WI38 (cell line): ENCODE data around the gene NR5A1.

Source experiments
- H3K4me3 ChIP-seq: 2 replicates; pipeline ENCODE4 v1.5.1; 2011; ENCODE audit warnings: low read depth, mild to moderate bottlenecking, control low read depth, low read length
- CTCF ChIP-seq: IDR thresholded peaks from 2 replicates; pipeline ENCODE4 v1.5.1; 2012; ENCODE audit warnings: low read depth, mild to moderate bottlenecking, control low read depth, low read length

Gene NR5A1

GRCh38 chr9:124475158-124475867 lies 31.9 kb downstream of the NR5A1 start:
- TF ChIP-seq CTCF = no peak
- no peak overlapping the region for H3K4me3 ChIP-seq

GRCh38 chr9:124474151-124474550 lies 33.0 kb downstream of the NR5A1 start:
- TF ChIP-seq CTCF = no peak
- H3K4me3 ChIP-seq = no peak overlapping the region

DNA sequence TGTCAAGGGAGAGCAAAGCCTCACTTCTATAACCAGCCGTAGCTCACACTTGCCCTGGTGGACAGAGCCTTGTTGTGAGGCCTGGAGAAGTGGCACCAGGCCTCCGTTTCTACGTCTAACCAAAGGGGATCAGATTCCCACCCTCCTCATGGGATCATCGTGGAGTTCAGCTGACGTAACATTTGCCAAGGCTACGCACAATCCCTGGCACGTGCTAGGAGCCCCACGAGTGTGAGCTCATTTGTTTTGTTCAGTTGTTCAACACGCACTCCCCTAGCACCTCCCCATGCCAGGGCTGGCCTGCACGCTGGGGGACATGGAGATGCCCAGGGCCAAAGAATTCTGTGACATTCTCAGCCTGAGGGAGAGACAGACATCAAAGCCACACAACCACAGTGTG lies 33.9 kb downstream of the NR5A1 start:
- no peak overlapping the region for H3K4me3 ChIP-seq
- no peak for TF ChIP-seq CTCF

- no peak for TF ChIP-seq CTCF
- no peak overlapping the region for H3K4me3 ChIP-seq
Observed at GRCh38 chr9:124472770-124473169, 34.4 kb downstream of the NR5A1 start.

DNA sequence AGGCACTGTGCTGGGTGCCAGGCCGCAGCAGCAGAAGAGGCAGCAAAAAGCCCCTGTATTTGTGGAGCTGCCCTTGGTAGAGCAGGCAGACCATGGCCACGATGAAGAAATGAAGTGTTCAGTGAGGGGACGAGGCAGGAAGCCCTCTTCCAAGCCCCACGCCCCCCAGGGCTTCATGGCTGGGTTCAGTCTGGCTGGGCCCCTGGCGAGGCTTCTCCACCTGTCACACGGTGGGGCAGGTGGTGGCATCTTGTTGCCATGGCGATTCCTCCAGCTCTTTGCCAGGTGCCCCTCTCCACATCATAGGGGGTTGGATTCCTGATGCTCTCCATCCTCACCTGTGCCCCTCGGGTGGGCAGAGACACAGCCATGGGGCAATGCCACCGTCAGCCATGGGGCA lies 35.4 kb downstream of the NR5A1 start:
- H3K4me3 ChIP-seq = no peak overlapping the region
- TF ChIP-seq CTCF = no peak

- TF ChIP-seq CTCF = no peak
- no peak overlapping the region for H3K4me3 ChIP-seq
Observed at GRCh38 chr9:124470726-124471125, 36.5 kb downstream of the NR5A1 start.

- TF ChIP-seq CTCF = no peak
Observed at GRCh38 chr9:124470306-124470705, 36.9 kb downstream of the NR5A1 start.

More at GRCh38 chr9:124470306-124470705, 36.9 kb downstream of the NR5A1 start:
- no peak overlapping the region for H3K4me3 ChIP-seq
